Stimulated activated memory B cell treated with anti-CD40 and anti-IgM and Interleukin-4, amounts not matched to agents 10 μg/mL and 1 μg/mL and 100 μg/mL, for 72 hours (primary cell): ENCODE data around the gene ARRDC2.
"Not testable (repeated sequence)": the region's sequence is repeated elsewhere in the genome, so short reads cannot be mapped to it uniquely, and the experiment has no call there.

ENCODE experiments used
- ATAC-seq: fragments of 150-1000 bp; cut with Tn5 transposase; 2 replicates; pipeline ENCODE4 v1.10.0; 2021
- H3K27ac Mint-ChIP-seq: one replicate; pipeline ENCODE4 v1.8.0; 2022; ENCODE audit warnings: mild to moderate bottlenecking, mixed read lengths
- H3K27me3 Mint-ChIP-seq: one replicate; pipeline ENCODE4 v1.8.0; 2022; ENCODE audit warnings: mixed read lengths
- H3K36me3 Mint-ChIP-seq: one replicate; pipeline ENCODE4 v1.8.0; 2022; ENCODE audit warnings: mixed read lengths
- H3K4me1 Mint-ChIP-seq: one replicate; pipeline ENCODE4 v1.8.0; 2022; ENCODE audit warnings: mixed read lengths
- H3K4me3 Mint-ChIP-seq: one replicate; pipeline ENCODE4 v1.8.0; 2022; ENCODE audit warnings: mild to moderate bottlenecking, moderate library complexity, mixed read lengths
- H3K9me3 Mint-ChIP-seq: one replicate; pipeline ENCODE4 v1.8.0; 2022; ENCODE audit warnings: mixed read lengths

The ARRDC2 gene

DNA sequence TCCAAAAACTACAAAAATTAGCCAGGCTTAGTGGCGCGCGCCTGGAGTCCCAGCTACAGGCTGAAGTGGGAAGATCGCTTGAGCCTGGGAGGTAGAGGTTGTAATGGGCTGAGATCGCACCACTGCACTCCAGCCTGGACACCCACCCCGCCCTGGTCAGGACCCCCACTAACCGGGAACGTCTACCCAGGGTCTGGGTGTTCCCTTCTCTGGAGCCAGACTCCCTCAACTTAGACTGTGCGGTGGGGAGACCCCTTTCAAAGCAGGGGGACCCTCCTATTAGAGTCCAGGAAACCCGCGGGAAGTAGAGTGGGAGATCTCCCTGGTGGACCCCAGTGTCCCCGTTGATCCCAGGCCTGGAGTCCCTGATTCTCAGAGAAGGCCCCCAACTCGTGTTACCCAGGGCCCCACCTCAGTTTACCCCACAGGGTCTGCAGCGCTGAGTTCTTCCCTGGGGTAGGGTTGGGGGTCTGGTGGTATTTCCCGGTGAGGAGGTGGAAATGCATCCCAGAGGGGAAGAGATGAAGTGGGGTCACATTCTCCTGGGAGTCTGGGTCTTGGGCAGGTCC is 6.1 kb upstream of the ARRDC2 start:
- Mint-ChIP-seq H3K4me1 (peaks cover 34% of the 10 kb centered on the region), H3K4me3 (peak overlapping the region; percentile 84)

GRCh38 chr19:18002347-18002850 is 5.6 kb upstream of the ARRDC2 start:
- Mint-ChIP-seq H3K27me3 (no peaks in the 10 kb centered on the region), H3K9me3 (no peaks in the 10 kb centered on the region), H3K27ac (peak overlapping the region; percentile 94)

More for the DNA sequence above, 6.1 kb upstream of the ARRDC2 start:
- Mint-ChIP-seq H3K27ac (peak overlapping the region; percentile 94), H3K9me3 (no peaks in the 10 kb centered on the region), H3K27me3 (no peaks in the 10 kb centered on the region), H3K36me3 (peaks cover 14% of the 10 kb centered on the region)
- ATAC-seq, result no peak

DNA sequence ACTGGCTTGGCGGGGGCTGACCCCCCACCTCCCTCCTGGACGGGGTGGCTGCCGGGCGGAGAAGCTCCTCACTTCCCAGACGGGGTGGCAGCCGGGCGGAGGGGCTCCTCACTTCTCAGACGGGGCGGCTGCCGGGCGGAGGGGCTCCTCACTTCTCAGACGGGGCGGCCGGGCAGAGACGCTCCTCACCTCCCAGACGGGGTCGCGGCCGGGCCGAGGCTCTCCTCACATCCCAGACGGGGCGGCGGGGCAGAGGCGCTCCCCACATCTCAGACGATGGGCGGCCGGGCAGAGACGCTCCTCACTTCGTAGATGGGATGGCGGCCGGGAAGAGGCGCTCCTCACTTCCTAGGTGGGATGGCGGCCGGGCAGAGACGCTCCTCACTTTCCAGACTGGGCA is 2.2 kb upstream of the ARRDC2 start:
- H3K27me3 Mint-ChIP-seq, H3K4me3 Mint-ChIP-seq, H3K27ac Mint-ChIP-seq, ATAC-seq, H3K9me3 Mint-ChIP-seq: not testable (repeated sequence)
- Mint-ChIP-seq H3K4me1 (peaks cover 36% of the 10 kb centered on the region), H3K36me3 (peaks cover 37% of the 10 kb centered on the region)

More at GRCh38 chr19:18002347-18002850, 5.6 kb upstream of the ARRDC2 start:
- peaks cover 17% of the 10 kb centered on the region for H3K36me3 Mint-ChIP-seq
- peaks cover 34% of the 10 kb centered on the region for H3K4me1 Mint-ChIP-seq
- H3K4me3 Mint-ChIP-seq, result peak overlapping the region; percentile 84
- ATAC-seq, result no peak

- peaks cover 38% of the 10 kb centered on the region for H3K4me1 Mint-ChIP-seq
- H3K36me3 Mint-ChIP-seq, result peaks cover 45% of the 10 kb centered on the region
- peak; percentile 84 for ATAC-seq
- peak overlapping the region; percentile 92 for H3K4me3 Mint-ChIP-seq
- no peaks in the 10 kb centered on the region for H3K27me3 Mint-ChIP-seq
- no peaks in the 10 kb centered on the region for H3K9me3 Mint-ChIP-seq
- H3K27ac Mint-ChIP-seq, result peak overlapping the region; percentile 84
These were observed 690 bp upstream of the ARRDC2 start for GRCh38 chr19:18007044-18007916.

DNA sequence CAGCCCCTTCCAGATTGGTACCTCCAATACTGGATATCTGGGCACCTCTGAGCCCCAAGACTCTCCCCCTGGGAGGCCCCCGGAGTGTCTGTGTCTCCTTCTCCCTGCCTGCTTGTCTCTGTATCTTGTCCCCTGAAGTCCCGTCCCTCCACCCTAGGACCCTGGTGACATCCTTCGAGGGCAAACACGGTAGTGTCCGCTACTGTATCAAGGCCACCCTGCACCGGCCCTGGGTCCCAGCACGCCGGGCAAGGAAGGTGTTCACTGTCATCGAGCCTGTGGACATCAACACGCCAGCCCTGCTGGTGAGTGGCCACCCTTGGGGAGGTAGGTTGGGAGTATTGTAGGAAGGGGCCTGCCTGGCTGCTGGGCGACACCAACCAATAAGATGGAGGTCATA is 844 bp downstream of the ARRDC2 start:
- Mint-ChIP-seq H3K36me3 (peaks cover 53% of the 10 kb centered on the region), H3K4me1 (peaks cover 44% of the 10 kb centered on the region), H3K27me3 (no peaks in the 10 kb centered on the region), H3K27ac (peak overlapping the region; percentile 84), H3K9me3 (no peaks in the 10 kb centered on the region), H3K4me3 (peak overlapping the region; percentile 92)
- no peak for ATAC-seq

GRCh38 chr19:18009412-18010066 is 1.6 kb downstream of the ARRDC2 start:
- Mint-ChIP-seq H3K9me3 (no peaks in the 10 kb centered on the region), H3K4me1 (peaks cover 51% of the 10 kb centered on the region), H3K4me3 (peak overlapping the region; percentile 92), H3K27me3 (no peaks in the 10 kb centered on the region), H3K36me3 (peaks cover 61% of the 10 kb centered on the region), H3K27ac (peak overlapping the region; percentile 84)
- ATAC-seq, result no peak

DNA sequence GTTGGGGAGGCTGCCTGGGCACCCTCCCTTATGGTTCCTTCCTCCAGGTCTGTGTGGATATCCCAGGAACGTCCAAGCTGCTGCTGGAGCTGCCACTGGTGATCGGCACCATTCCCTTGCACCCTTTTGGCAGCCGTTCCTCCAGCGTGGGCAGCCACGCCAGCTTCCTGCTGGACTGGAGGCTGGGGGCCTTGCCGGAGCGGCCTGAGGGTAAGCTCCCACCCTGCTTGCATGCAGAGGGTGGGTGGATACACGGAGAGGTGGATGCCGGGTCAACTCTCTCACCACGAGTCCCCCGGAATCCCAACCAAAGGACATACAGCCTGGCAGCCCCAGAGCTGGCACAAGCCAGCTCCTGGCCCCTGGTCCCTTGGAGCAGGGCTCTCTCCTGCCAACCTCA is 2.2 kb downstream of the ARRDC2 start:
- Mint-ChIP-seq H3K4me1 (peaks cover 57% of the 10 kb centered on the region), H3K4me3 (peak overlapping the region; percentile 34), H3K27me3 (no peaks in the 10 kb centered on the region), H3K9me3 (no peaks in the 10 kb centered on the region), H3K27ac (peak overlapping the region; percentile 22), H3K36me3 (peaks cover 67% of the 10 kb centered on the region)
- ATAC-seq, result no peak

DNA sequence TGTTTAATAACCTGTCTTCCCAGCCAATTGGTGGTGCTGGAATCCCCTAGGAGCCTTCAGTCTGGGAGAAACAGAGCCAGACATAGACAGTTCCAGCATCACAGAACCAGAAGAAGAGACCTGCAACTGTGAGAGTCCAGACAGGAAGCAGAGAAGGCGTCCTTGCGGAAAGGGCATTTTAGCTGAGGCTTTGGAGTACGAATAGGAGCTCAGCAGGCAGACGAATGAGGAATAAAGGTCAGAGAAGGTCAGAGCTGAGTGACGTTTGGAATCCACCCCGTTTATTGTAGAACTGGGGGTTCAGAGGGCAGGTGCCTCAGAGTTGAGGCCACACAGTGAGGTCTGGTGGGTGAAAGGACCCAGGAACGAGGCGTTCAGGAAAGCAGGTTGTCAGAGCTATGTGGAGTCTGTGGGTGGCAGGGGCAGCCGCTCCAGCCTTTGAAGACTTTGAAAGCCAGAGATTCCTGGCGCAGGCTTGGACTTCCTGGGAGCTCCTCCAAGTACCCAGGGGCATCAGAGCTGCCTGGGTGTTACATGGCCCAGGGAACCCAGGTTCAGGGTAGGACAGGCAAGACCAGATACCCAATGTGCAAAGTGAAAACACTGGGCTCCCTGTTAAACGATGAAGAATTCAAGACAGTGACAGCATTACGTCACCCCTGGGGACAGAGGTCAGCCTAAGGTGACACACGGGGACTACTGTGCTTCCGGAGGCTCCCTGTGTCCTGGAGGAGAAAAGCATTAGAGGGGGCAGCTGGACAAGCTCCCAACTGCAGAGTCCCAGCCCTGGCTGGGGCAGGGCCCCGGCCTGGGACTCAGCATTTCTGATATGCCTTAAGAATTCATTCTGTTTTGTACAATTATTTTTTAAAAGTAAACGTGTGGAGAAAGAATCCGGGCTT is 5.5 kb downstream of the ARRDC2 start:
- peaks cover 64% of the 10 kb centered on the region for H3K4me1 Mint-ChIP-seq
- no peak overlapping the region for H3K4me3 Mint-ChIP-seq
- peaks cover 62% of the 10 kb centered on the region for H3K36me3 Mint-ChIP-seq
- no peak for ATAC-seq
- H3K27ac Mint-ChIP-seq, result peak overlapping the region; percentile 44
- H3K9me3 Mint-ChIP-seq, result no peaks in the 10 kb centered on the region
- H3K27me3 Mint-ChIP-seq, result no peaks in the 10 kb centered on the region

- Mint-ChIP-seq H3K27me3 (no peaks in the 10 kb centered on the region), H3K36me3 (peaks cover 54% of the 10 kb centered on the region), H3K4me1 (peaks cover 62% of the 10 kb centered on the region), H3K4me3 (no peak overlapping the region), H3K9me3 (no peaks in the 10 kb centered on the region), H3K27ac (peak overlapping the region; percentile 44)
- no peak for ATAC-seq
These were observed 6.2 kb downstream of the ARRDC2 start for GRCh38 chr19:18014197-18014596.

- Mint-ChIP-seq H3K27me3 (no peaks in the 10 kb centered on the region), H3K27ac (peak overlapping the region; percentile 79), H3K4me3 (no peak overlapping the region), H3K4me1 (peaks cover 72% of the 10 kb centered on the region), H3K9me3 (no peaks in the 10 kb centered on the region), H3K36me3 (peaks cover 37% of the 10 kb centered on the region)
- no peak for ATAC-seq
These were observed 8.4 kb downstream of the ARRDC2 start for GRCh38 chr19:18016209-18016910.

GRCh38 chr19:18017275-18018083 is 9.5 kb downstream of the ARRDC2 start:
- Mint-ChIP-seq H3K27me3 (no peaks in the 10 kb centered on the region), H3K36me3 (peaks cover 40% of the 10 kb centered on the region), H3K9me3 (peaks cover 4% of the 10 kb centered on the region), H3K27ac (peak overlapping the region; percentile 64), H3K4me3 (no peak overlapping the region), H3K4me1 (peaks cover 83% of the 10 kb centered on the region)
- ATAC-seq, result no peak

GRCh38 chr19:18020212-18021085 is 12.5 kb downstream of the ARRDC2 start:
- Mint-ChIP-seq H3K27ac (peak overlapping the region; percentile 97), H3K36me3 (peaks cover 12% of the 10 kb centered on the region), H3K27me3 (no peaks in the 10 kb centered on the region), H3K9me3 (peaks cover 4% of the 10 kb centered on the region), H3K4me1 (peaks cover 77% of the 10 kb centered on the region), H3K4me3 (no peak overlapping the region)
- no peak for ATAC-seq
